Measurements from ENCODE around the gene CMTM6.
"Not testable (repeated sequence)": the region's sequence is repeated elsewhere in the genome, so short reads cannot be mapped to it uniquely, and the experiment has no call there.

Gene CMTM6

GRCh38 chr3:32440611-32441350 lies 61.9 kb downstream of the CMTM6 start:
- DNase-seq, result no peak

- DNase-seq, result not testable (repeated sequence)
Observed at GRCh38 chr3:32439421-32439820, 63.2 kb downstream of the CMTM6 start.

GRCh38 chr3:32438596-32439344 lies 63.9 kb downstream of the CMTM6 start:
- no peak for DNase-seq

- DNase-seq, result no peak
Observed at GRCh38 chr3:32437896-32438295, 64.8 kb downstream of the CMTM6 start.

- no peak for DNase-seq
Observed at GRCh38 chr3:32436816-32437189, 65.8 kb downstream of the CMTM6 start.

GRCh38 chr3:32435911-32436815 lies 66.5 kb downstream of the CMTM6 start:
- no peak for DNase-seq

- DNase-seq, result no peak
Observed at GRCh38 chr3:32434206-32434605, 68.4 kb downstream of the CMTM6 start.

GRCh38 chr3:32432711-32433530 lies 69.7 kb downstream of the CMTM6 start:
- DNase-seq, result no peak

GRCh38 chr3:32432045-32432710 lies 70.5 kb downstream of the CMTM6 start:
- no peak for DNase-seq

- no peak for DNase-seq
Observed at GRCh38 chr3:32431481-32431880, 71.2 kb downstream of the CMTM6 start.

Data from NCI-H146 (cell line).